Transverse colon (tissue), 4 donors: ENCODE data around the gene PCNT. TPM values are rescaled to one million over a fixed set of nuclear protein-coding genes. Genes with fewer than 3 reads are reported as not detected.

Experiments used
- DNase-seq: peaks from one replicate; pipeline ENCODE4 v3.0.0-alpha.2; 2019
- H3K27ac ChIP-seq, 4 donors: fragments of 200-600 bp; sonication (generic); 2 replicates each; pipeline ENCODE4 v1.5.1; 2016 to 2018; ENCODE audit warnings: inconsistent platforms in 4 of 4
- H3K27me3 ChIP-seq: fragments of 200-600 bp; sonication (generic); 2 replicates; pipeline ENCODE4 v1.5.1; 2017; ENCODE audit warnings: inconsistent platforms
- H3K36me3 ChIP-seq, 4 donors: fragments of 200-600 bp; sonication (generic); 2 replicates each; pipeline ENCODE4 v1.5.1; 2017 to 2019; ENCODE audit warnings: inconsistent platforms in 4 of 4
- H3K4me1 ChIP-seq, 4 donors: fragments of 200-600 bp; sonication (generic); 2 replicates each; pipeline ENCODE4 v1.5.1; 2017 to 2020; ENCODE audit warnings: inconsistent platforms in 4 of 4
- H3K4me3 ChIP-seq, 4 donors: fragments of 200-600 bp; sonication (generic); 1 replicate in 1 of 4; 2 replicates in 3 of 4; pipeline versions ENCODE4 v1.5.1 to v1.6.1; 2017 to 2019; ENCODE audit warnings: inconsistent platforms in 4 of 4
- H3K9me3 ChIP-seq, 2 donors: fragments of 200-600 bp; sonication (generic); 2 replicates each; pipeline ENCODE4 v1.5.1; 2017 to 2019; ENCODE audit warnings: inconsistent platforms in 2 of 2
- CTCF ChIP-seq, 5 experiments: fragments of 200-600 bp in 3 of 5; fragments of 450-650 bp in 2 of 5; sonication (generic) in 3 of 5; IDR thresholded peaks; 1 replicate in 2 of 5; 2 replicates in 3 of 5; pipeline ENCODE4 v1.5.1; 2016 to 2017; ENCODE audit warnings: antibody characterized with exemption in 5 of 5, inconsistent platforms in 3 of 5, mild to moderate bottlenecking in 2 of 5, moderate library complexity in 1 of 5
- EP300 ChIP-seq: sonication (generic); formaldehyde crosslinking; IDR thresholded peaks from one replicate; pipeline ENCODE4 v1.6.1; 2017; ENCODE audit warnings: antibody characterized with exemption, low read depth
- POLR2A ChIP-seq: fragments of 450-650 bp; IDR thresholded peaks from one replicate; pipeline ENCODE4 v1.6.1; 2016; ENCODE audit warnings: antibody characterized with exemption, mild to moderate bottlenecking, moderate library complexity
- POLR2AphosphoS5 ChIP-seq, 3 donors: sonication (generic); formaldehyde crosslinking; IDR thresholded peaks; one replicate each; pipeline ENCODE4 v1.6.1; 2016; ENCODE audit warnings: antibody characterized with exemption in 3 of 3
- WGBS, 2 donors: methylation state at CpG; one replicate each; pipeline ENCODE4 v1.1.5; 2018; ENCODE audit warnings: low coverage in 1 of 2; 5-methylcytosine and 5-hydroxymethylcytosine counted together
- in situ Hi-C, 4 donors: fragments of 200-750 bp; cut with MboI; loops; one replicate each; pipeline versions ENCODE4 v1.15.0 to v1.15.1; 2017; ENCODE audit warnings: low sequenced_read_pairs in 3 of 4, low pct_ligation_motif_present in 1 of 4, low pct_unique_long_range_greater_than_20kb in 1 of 4
- intact Hi-C: fragments of 100-400 bp; cut with DNase I; formaldehyde crosslinking; loops from one replicate; pipeline ENCODE4 v1.15.1; 2023; ENCODE audit warnings: low total_unique reads
- total RNA-seq, 4 donors: library from RNA; depleted of rRNA; stranded (reverse); fragments of >200 nt; gene quantifications; one replicate each; pipeline ENCODE4 v1.1.0, GENCODE V29; 2016

Gene PCNT
- total RNA-seq, 4 donors from 2014 or later, result 27.6 to 171 (median 63.4) TPM

GRCh38 chr21:46314441-46315020 lies 9.4 kb upstream of the PCNT start:
- Histone ChIP-seq H3K9me3 (no peaks in the 10 kb centered on the region), H3K36me3 (no peaks in the 10 kb centered on the region), H3K27ac (no peak overlapping the region), H3K4me3 (no peak overlapping the region), H3K27me3 (no peaks in the 10 kb centered on the region), H3K4me1 (peaks cover 0 to 3% (median 0%) of the 10 kb centered on the region in 4 donors)
- in situ Hi-C loops, result no loop called here
- 93% methylated on average over 22 of the region's 22 CpGs; no CpG with 5 or more reads in 1 of the 2 donors for WGBS, 2 donors
- TF ChIP-seq POLR2A, result no peak
- no peak for TF ChIP-seq POLR2AphosphoS5 (IDR thresholded peaks at IDR 0.05)
- TF ChIP-seq EP300, result no peak
- no peak for TF ChIP-seq CTCF (IDR thresholded peaks at IDR 0.05)
- intact Hi-C loops, result no loop called here
- no peak for DNase-seq

GRCh38 chr21:46316708-46317324 lies 7.1 kb upstream of the PCNT start:
- TF ChIP-seq CTCF (IDR thresholded peaks at IDR 0.05) (no peak), EP300 (no peak), POLR2AphosphoS5 (IDR thresholded peaks at IDR 0.05) (no peak), POLR2A (no peak)
- no peaks in the 10 kb centered on the region for H3K36me3 ChIP-seq
- no peaks in the 10 kb centered on the region for H3K27me3 ChIP-seq
- no peak overlapping the region for H3K4me3 ChIP-seq
- in situ Hi-C loops, result no loop called here
- no peak for DNase-seq
- WGBS, 2 donors, result 90 to 94% methylated on average over 2 to 14 of the region's 14 CpGs
- no peak overlapping the region for H3K27ac ChIP-seq
- no peaks in the 10 kb centered on the region for H3K9me3 ChIP-seq
- H3K4me1 ChIP-seq, result peaks cover 0 to 12% (median under 1%) of the 10 kb centered on the region in 4 donors
- intact Hi-C loops, result no loop called here

GRCh38 chr21:46317710-46318463 lies 6.1 kb upstream of the PCNT start:
- Histone ChIP-seq H3K4me3 (no peak overlapping the region), H3K36me3 (no peaks in the 10 kb centered on the region), H3K27me3 (no peaks in the 10 kb centered on the region), H3K27ac (no peak overlapping the region), H3K4me1 (peaks cover 9 to 23% (median 12%) of the 10 kb centered on the region in 4 donors), H3K9me3 (no peaks in the 10 kb centered on the region)
- intact Hi-C loops (no loop called here), in situ Hi-C loops (no loop called here)
- DNase-seq, result peak; percentile 59
- WGBS, 2 donors, result 76% methylated on average over 18 of the region's 20 CpGs; no CpG with 5 or more reads in 1 of the 2 donors
- TF ChIP-seq EP300, result no peak
- no peak for TF ChIP-seq POLR2A
- no peak for TF ChIP-seq CTCF (IDR thresholded peaks at IDR 0.05)
- TF ChIP-seq POLR2AphosphoS5 (IDR thresholded peaks at IDR 0.05), result no peak

- intact Hi-C loops, result no loop called here
- peaks cover 11 to 26% (median 16%) of the 10 kb centered on the region in 4 donors for H3K4me1 ChIP-seq
- no peaks in the 10 kb centered on the region for H3K9me3 ChIP-seq
- no peaks in the 10 kb centered on the region for H3K27me3 ChIP-seq
- no peak overlapping the region for H3K27ac ChIP-seq
- no peak overlapping the region for H3K4me3 ChIP-seq
- 77% methylated on average over 4 of the region's 4 CpGs; no CpG with 5 or more reads in 1 of the 2 donors for WGBS, 2 donors
- no peaks in the 10 kb centered on the region for H3K36me3 ChIP-seq
- DNase-seq, result no peak
- TF ChIP-seq CTCF (IDR thresholded peaks at IDR 0.05), result no peak
- TF ChIP-seq POLR2AphosphoS5 (IDR thresholded peaks at IDR 0.05), result no peak
- no peak for TF ChIP-seq POLR2A
- no peak for TF ChIP-seq EP300
- in situ Hi-C loops, result no loop called here
Measured at GRCh38 chr21:46318464-46318845, 5.5 kb upstream of the PCNT start.
